HUES48 (cell line): ENCODE measurements around the gene MS4A15.

Source experiments
- H3K27ac ChIP-seq: one replicate; pipeline ENCODE4 v1.7.0; 2013; ENCODE audit warnings: low read depth, low read length, inconsistent platforms
- H3K27me3 ChIP-seq: 2 replicates; pipeline ENCODE4 v1.6.1; 2013; ENCODE audit warnings: mild to moderate bottlenecking, low read length; ENCODE audit not compliant: control insufficient read depth, insufficient read depth
- H3K36me3 ChIP-seq: 2 replicates; pipeline ENCODE4 v1.6.1; 2013; ENCODE audit warnings: low read length; ENCODE audit not compliant: control insufficient read depth, insufficient read depth
- H3K4me1 ChIP-seq: 2 replicates; pipeline ENCODE4 v1.6.1; 2013; ENCODE audit warnings: mild to moderate bottlenecking, low read length; ENCODE audit not compliant: control insufficient read depth, insufficient read depth
- H3K4me3 ChIP-seq: 2 replicates; pipeline ENCODE4 v1.5.1; 2013; ENCODE audit warnings: mild to moderate bottlenecking, low read depth, low read length
- H3K9ac ChIP-seq: 2 replicates; pipeline ENCODE4 v1.6.1; 2013; ENCODE audit warnings: mild to moderate bottlenecking, low read depth, low read length, moderate library complexity
- H3K9me3 ChIP-seq: 2 replicates; pipeline ENCODE4 v1.6.1; 2013; ENCODE audit warnings: low read length; ENCODE audit not compliant: control insufficient read depth, insufficient read depth

The MS4A15 gene

DNA sequence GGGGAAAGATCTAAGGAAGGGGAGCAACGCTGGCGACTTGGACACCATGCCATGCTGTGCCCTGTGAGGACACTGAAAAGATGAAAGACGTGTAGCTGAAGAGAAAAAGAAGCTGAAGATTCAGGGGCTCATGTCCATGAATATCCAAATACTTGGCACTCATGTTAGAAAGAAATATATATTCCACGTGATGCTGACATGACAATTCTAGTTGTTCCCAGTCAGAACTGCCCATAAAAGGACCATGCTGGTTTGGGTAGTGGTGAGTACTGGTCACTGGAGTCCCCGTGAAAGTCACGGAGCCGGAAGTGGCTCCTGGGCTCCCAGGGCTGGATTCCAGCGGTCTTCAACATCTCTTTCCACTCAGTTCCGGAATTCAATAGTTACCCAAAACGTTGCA lies 9.9 kb downstream of the MS4A15 start:
- Histone ChIP-seq H3K27me3 (peaks cover 4% of the 10 kb centered on the region; the same call in 1 of the 2 replicates), H3K4me3 (no peak overlapping the region), H3K9ac (no peak overlapping the region), H3K27ac (no peak overlapping the region), H3K36me3 (no peaks in the 10 kb centered on the region), H3K4me1 (no peaks in the 10 kb centered on the region; the same call in 1 of the 2 replicates), H3K9me3 (no peaks in the 10 kb centered on the region; the same call in 1 of the 2 replicates)

DNA sequence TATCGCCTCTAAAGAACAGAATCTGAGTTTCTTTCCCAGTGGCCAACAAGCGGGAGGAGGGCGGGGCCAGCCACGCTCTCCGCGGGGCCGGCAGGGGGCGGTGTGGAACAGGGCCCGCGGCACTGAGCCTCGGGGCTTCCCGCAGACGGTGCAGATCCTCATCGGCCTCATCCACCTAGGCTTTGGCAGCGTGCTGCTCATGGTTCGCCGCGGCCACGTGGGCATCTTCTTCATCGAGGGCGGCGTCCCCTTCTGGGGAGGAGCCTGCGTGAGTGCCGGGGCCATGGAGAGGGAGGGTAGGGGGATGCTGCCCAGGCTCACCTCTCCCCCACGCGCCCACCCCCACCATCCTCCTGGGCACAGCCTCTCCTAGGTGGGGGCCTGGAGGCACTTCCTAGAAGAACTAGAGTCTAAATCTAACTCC lies 10.7 kb downstream of the MS4A15 start:
- peaks cover 4% of the 10 kb centered on the region; the same call in 1 of the 2 replicates for H3K27me3 ChIP-seq
- H3K27ac ChIP-seq: no peak overlapping the region
- no peak overlapping the region for H3K9ac ChIP-seq
- no peaks in the 10 kb centered on the region for H3K36me3 ChIP-seq
- no peaks in the 10 kb centered on the region; the same call in 1 of the 2 replicates for H3K4me1 ChIP-seq
- no peak overlapping the region for H3K4me3 ChIP-seq
- H3K9me3 ChIP-seq: no peaks in the 10 kb centered on the region; the same call in 1 of the 2 replicates

DNA sequence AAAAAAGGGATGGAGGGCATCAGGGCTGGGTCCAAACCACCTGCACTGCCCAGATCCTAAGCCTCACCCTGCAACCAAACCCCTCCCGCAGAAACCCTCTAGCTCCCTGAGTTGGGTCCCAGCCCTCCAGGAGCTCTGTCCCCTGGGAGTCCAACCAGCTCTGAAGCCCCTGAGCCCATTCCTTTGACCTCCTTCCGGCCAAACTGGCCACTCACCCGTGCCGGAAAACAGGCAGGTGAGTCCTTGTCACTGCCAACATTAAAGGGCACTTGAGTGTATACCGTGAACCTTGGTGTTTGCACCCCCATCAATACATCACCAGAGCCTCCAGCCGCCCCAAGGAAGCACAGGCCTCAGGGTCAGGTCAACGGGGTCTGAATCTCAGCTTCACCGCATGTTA lies 11.5 kb downstream of the MS4A15 start:
- Histone ChIP-seq H3K36me3 (no peaks in the 10 kb centered on the region), H3K9me3 (no peaks in the 10 kb centered on the region; the same call in 1 of the 2 replicates), H3K4me1 (no peaks in the 10 kb centered on the region; the same call in 1 of the 2 replicates), H3K27ac (no peak overlapping the region), H3K4me3 (no peak overlapping the region), H3K27me3 (peaks cover 4% of the 10 kb centered on the region; the same call in 1 of the 2 replicates), H3K9ac (no peak overlapping the region)

DNA sequence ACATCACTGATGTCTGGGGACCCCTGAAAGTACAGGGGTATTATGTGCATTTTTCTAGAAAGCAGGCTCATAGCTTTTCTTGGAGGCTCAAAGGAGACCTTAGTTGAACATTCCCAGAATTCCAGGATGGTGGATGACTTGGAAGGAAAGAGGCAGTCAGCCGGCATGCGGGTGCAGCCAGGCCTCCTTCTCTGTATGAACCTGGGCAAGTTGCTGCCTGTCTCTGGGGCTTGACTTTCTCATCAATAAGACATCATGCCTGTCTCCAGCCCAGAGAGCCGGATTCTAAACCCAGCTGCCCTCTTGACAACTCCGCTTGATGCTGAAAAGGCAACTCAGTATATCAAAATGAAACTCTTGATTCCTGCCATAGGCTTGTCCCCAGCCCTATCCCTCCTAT lies 12.6 kb downstream of the MS4A15 start:
- no peak overlapping the region for H3K27ac ChIP-seq
- no peak overlapping the region for H3K9ac ChIP-seq
- no peaks in the 10 kb centered on the region; the same call in 1 of the 2 replicates for H3K4me1 ChIP-seq
- no peaks in the 10 kb centered on the region; the same call in 1 of the 2 replicates for H3K9me3 ChIP-seq
- peaks cover 4% of the 10 kb centered on the region; the same call in 1 of the 2 replicates for H3K27me3 ChIP-seq
- H3K4me3 ChIP-seq: no peak overlapping the region
- H3K36me3 ChIP-seq: no peaks in the 10 kb centered on the region

DNA sequence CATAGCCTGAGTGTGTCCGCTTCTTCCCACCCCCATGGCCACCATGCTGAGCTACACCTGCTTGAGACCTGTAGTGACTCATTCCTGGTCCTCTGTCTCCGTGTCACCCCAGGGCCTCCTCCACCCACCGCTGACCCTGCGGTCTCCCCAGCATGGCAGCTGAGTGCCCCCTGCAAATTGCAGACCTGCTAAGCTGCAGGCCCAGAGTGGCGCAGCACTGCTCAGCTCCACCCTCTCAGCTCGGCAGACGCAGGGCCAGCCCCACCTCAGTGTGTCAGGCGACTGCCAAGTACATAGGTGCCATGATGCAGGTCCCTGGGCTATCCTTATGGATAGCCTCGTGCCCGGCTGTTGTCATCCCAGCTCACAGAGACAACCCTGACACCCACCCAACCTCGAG lies 13.1 kb downstream of the MS4A15 start:
- Histone ChIP-seq H3K9me3 (no peaks in the 10 kb centered on the region; the same call in 1 of the 2 replicates), H3K27me3 (peaks cover 4% of the 10 kb centered on the region; the same call in 1 of the 2 replicates), H3K4me3 (no peak overlapping the region), H3K9ac (no peak overlapping the region), H3K4me1 (no peaks in the 10 kb centered on the region; the same call in 1 of the 2 replicates), H3K27ac (no peak overlapping the region), H3K36me3 (no peaks in the 10 kb centered on the region)

DNA sequence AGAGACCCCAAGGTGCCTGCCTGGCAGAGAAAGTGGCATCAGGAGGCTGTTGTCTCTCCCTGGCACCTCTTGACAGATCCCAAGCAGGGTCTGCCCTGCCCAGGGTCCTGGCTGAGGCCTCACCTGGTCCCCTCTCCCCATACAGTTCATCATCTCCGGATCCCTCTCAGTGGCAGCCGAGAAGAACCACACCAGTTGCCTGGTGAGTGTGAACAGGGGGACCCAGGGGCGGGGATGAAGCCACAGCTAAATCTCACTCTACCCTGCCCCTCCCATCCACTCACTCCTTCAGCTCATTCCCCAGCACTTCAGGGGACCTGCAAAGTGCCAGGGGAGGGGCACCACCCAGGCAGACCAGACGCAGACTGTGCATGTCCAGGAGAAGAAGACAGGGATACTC lies 14.5 kb downstream of the MS4A15 start:
- H3K4me3 ChIP-seq: no peak overlapping the region
- no peaks in the 10 kb centered on the region; the same call in 1 of the 2 replicates for H3K9me3 ChIP-seq
- no peak overlapping the region for H3K9ac ChIP-seq
- H3K4me1 ChIP-seq: no peaks in the 10 kb centered on the region
- no peaks in the 10 kb centered on the region for H3K36me3 ChIP-seq
- H3K27me3 ChIP-seq: peaks cover 4% of the 10 kb centered on the region; the same call in 1 of the 2 replicates
- no peak overlapping the region for H3K27ac ChIP-seq

DNA sequence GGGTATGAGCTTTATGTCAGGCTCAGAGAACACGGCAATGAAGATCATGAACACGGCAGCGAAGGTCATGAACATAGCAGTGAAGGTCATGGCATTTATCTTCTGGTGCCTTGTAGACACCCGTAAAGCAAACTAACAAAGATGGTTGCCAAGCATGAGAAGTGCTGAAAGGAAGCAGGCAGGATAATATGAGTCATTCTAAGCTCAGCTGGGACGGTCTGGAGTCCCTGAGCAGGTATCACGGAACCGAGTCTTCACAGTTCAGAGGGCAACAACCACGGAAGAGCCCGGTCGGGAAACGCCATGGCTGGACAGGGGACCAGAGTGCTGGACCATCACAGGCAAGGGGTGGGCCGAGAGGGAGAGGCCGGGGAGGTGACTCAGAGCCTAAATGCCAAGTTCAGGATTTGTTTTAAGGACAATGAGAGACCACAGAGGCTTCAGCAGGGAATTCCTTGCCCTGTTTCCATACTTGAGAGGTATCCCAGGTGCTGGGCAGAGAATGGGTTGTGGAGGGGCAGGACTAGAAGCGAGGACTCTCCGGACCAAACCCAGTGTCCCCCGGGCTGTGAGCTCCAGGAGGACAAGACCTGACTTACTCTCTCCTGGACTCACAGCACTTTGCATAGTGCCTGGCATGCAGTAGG lies 15.3 kb downstream of the MS4A15 start:
- Histone ChIP-seq H3K4me3 (no peak overlapping the region), H3K4me1 (no peaks in the 10 kb centered on the region), H3K27me3 (peaks cover 4% of the 10 kb centered on the region; the same call in 1 of the 2 replicates), H3K9me3 (no peaks in the 10 kb centered on the region), H3K36me3 (no peaks in the 10 kb centered on the region), H3K9ac (no peak overlapping the region), H3K27ac (no peak overlapping the region)

DNA sequence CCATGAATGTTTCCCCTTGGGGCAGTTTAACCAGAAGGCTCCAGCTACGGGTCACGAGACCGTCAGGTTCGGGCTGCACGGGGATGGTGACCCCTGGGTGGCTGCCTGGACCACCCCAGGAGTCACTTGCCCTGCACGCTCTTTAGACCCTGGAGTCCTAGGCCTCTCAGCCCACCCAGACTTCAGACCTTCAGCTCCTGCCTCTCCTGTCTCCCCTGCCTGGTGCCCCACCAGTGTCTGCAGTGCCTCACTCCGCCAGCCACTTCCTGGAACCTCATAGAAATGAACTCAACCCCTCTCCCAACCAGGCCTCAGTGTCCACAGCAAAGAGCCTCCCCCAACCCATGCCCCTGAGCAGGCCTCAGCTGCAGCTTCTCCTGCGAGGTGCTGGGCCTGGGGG lies 16.0 kb downstream of the MS4A15 start:
- Histone ChIP-seq H3K36me3 (no peaks in the 10 kb centered on the region), H3K27me3 (peaks cover 4% of the 10 kb centered on the region; the same call in 1 of the 2 replicates), H3K27ac (no peak overlapping the region), H3K9me3 (no peaks in the 10 kb centered on the region), H3K9ac (no peak overlapping the region), H3K4me1 (no peaks in the 10 kb centered on the region), H3K4me3 (no peak overlapping the region)

DNA sequence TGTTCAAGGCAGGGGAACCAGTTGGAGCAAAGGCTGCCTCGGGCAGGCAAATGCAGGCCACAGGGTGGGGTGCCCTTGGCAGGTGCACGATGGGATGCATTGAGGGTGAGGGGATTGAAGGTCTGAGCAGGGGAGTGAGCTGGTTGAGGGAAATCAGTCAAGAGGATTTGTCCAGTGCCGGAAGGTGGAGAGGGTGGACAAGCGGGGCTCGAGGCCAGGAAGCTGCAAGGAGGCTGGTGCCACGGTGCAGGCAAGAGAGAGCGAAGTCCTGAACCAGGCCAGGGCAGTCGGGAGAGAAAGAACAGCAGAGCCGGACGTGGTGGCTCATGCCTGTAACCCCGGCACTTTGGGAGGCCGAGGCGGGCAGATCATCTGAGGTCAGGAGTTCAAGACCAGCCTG lies 18.1 kb downstream of the MS4A15 start:
- no peaks in the 10 kb centered on the region for H3K36me3 ChIP-seq
- H3K4me1 ChIP-seq: no peaks in the 10 kb centered on the region
- no peaks in the 10 kb centered on the region for H3K9me3 ChIP-seq
- H3K4me3 ChIP-seq: no peak overlapping the region
- H3K9ac ChIP-seq: no peak overlapping the region
- H3K27ac ChIP-seq: no peak overlapping the region
- H3K27me3 ChIP-seq: no peaks in the 10 kb centered on the region

DNA sequence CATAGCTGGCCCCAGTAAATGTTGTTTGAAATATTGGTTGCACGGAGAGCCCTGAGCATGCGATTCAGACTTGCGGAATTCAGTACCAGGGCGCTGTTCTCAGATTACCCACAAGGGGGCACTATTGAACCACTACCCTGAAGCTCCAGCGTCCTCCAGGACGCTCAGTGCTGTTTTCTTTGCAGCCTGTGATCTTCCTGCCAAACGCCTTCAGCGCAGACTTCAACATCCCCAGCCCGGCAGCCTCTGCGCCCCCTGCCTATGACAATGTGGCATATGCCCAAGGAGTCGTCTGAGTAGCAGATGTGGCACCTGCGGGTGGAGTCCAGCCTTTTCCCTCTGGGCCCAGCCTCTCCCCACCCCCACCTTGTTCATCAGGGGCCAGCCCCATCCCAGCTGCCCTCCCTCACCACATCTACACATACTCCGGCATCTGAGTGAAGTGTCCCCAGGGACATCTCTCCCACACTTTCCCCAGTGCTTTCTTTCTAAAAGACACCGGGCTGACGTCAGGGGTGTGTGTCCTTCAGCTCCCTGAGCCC lies 18.8 kb downstream of the MS4A15 start:
- H3K36me3 ChIP-seq: no peaks in the 10 kb centered on the region
- H3K4me1 ChIP-seq: no peaks in the 10 kb centered on the region
- H3K4me3 ChIP-seq: no peak overlapping the region
- no peak overlapping the region for H3K27ac ChIP-seq
- H3K9me3 ChIP-seq: no peaks in the 10 kb centered on the region; the same call in 1 of the 2 replicates
- no peaks in the 10 kb centered on the region for H3K27me3 ChIP-seq
- no peak overlapping the region for H3K9ac ChIP-seq

DNA sequence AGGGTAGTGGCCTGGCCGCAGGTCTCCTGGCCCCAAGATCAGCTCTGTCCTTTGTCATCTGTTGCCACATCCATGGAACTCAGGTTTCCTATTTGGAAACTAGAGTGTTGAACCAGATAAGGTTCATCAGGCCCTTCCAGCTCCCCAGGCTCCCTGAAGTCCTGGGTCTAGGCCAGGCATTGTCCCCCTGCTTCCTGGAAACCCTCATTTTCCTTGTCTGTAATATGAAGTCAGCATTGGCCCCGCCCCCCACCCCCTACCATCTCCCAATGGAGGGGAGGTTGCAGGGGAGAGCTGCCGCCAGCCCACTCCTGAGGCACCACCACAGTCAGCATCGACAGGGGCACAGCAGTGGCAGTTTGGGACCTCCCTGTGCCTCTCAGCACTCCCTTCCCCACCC lies 19.5 kb downstream of the MS4A15 start:
- Histone ChIP-seq H3K27ac (no peak overlapping the region), H3K4me3 (no peak overlapping the region), H3K27me3 (no peaks in the 10 kb centered on the region), H3K9me3 (no peaks in the 10 kb centered on the region; the same call in 1 of the 2 replicates), H3K4me1 (no peaks in the 10 kb centered on the region), H3K36me3 (no peaks in the 10 kb centered on the region), H3K9ac (no peak overlapping the region)
